Ishikawa (cell line): Measurements from ENCODE around the gene ANO8.

Experiments
- CEBPB ChIP-seq: IDR thresholded peaks from 2 replicates; pipeline ENCODE4 v1.6.1; 2012
- CREB1 ChIP-seq: IDR thresholded peaks from 2 replicates; pipeline ENCODE4 v1.6.1; 2012; ENCODE audit warnings: low read depth
- EGR1 ChIP-seq: IDR thresholded peaks from 2 replicates; pipeline ENCODE4 v1.6.1; 2012
- EP300 ChIP-seq: IDR thresholded peaks from 2 replicates; pipeline ENCODE4 v1.6.1; 2012; ENCODE audit warnings: borderline replicate concordance
- FOXM1 ChIP-seq: IDR thresholded peaks from 2 replicates; pipeline ENCODE4 v1.6.1; 2012; ENCODE audit warnings: low read depth, borderline replicate concordance
- MAX ChIP-seq: IDR thresholded peaks from 2 replicates; pipeline ENCODE4 v1.6.1; 2012
- NFIC ChIP-seq: IDR thresholded peaks from 2 replicates; pipeline ENCODE4 v1.6.1; 2012
- RAD21 ChIP-seq: IDR thresholded peaks from 2 replicates; pipeline ENCODE4 v1.6.1; 2012; ENCODE audit warnings: low read depth
- REST ChIP-seq: IDR thresholded peaks from 2 replicates; pipeline ENCODE4 v1.6.1; 2012; ENCODE audit warnings: low read depth, mild to moderate bottlenecking
- TAF1 ChIP-seq: IDR thresholded peaks from 2 replicates; pipeline ENCODE4 v1.6.1; 2012; ENCODE audit warnings: low read depth, mild to moderate bottlenecking
- TCF12 ChIP-seq: IDR thresholded peaks from 2 replicates; pipeline ENCODE4 v1.6.1; 2012; ENCODE audit warnings: low read depth
- TEAD4 ChIP-seq: IDR thresholded peaks from 2 replicates; pipeline ENCODE4 v1.6.1; 2012
- YY1 ChIP-seq: IDR thresholded peaks from 2 replicates; pipeline ENCODE4 v1.6.1; 2012; ENCODE audit warnings: low read depth
- ZBTB7A ChIP-seq: IDR thresholded peaks from 2 replicates; pipeline ENCODE4 v1.6.1; 2012; ENCODE audit warnings: low read depth
- TF ChIP-seq, protein P1 (sequence below): IDR thresholded peaks from 2 replicates; pipeline ENCODE4 v1.6.1; 2012

Gene ANO8

DNA sequence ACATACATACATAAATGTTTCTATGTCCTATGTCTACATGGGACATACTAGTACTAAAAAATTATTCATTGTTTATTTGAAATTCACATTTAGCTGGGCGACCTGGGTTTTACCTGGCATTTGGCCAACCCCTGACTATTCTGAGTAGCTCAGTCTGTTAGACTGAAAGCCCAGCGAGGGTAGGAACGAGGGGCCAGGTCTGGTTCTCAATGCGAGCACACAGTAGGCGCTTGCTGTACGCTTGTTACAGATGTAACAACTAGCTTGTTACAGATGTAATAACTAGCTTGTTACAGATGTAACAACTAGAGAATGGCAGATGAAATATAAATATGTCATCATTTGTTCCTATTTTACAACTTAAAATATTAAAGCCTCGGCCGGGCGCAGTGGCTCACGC is 920 bp upstream of the ANO8 start:
- no peak for TF ChIP-seq TCF12
- TF ChIP-seq NFIC = 0 out of 2 replicates have a peak, but pooled peaks have one; percentile 28

- TF ChIP-seq TEAD4 (no peak), ZBTB7A (0 out of 2 replicates have a peak, but pooled peaks have one; percentile 67)
Observed at GRCh38 chr19:17333611-17334413, 843 bp downstream of the ANO8 start.

DNA sequence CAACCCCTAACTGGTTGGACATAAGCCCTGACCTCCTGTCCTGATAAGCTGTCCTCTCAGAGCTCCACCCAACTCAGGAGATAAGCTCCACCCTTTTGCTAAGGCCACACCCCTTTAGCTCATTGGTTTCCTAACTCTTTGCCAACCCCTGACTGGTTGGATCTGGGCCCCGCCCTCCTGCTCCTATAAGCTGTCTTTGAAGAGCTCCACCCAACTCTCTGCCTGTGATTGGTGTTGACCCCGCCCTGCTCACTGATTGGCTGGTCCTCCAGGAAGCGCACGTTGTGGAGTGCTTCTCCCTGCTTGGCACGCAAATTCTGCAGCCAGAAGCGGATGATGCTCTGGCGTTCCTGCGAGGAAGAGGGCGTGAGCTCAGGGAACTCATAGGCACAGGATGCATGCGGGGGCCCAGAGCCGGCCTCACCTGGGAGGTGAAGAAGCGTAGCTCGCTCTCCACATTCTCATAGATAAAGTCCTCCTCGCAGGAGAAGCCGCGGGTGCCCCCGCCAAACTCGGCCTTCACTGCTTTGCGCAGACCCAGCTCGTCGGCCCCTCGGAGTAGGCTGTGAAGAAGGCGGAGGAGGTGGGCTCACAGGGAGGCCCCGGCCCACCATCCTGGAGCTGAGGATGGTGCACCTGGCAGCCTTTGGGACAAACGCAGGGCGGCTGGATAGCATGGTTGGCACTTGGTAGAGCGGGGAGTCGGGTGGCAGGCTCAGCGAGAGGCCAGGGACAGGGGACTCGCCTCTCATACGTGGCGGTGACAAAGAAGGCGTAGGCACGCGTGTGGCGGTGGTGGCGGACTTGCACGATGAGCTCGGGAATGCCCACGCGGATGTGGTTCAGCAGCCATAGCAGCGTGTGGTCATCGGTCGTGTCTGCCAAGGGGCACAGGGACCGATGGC is 1.7 kb downstream of the ANO8 start:
- TF ChIP-seq, protein P1, sequence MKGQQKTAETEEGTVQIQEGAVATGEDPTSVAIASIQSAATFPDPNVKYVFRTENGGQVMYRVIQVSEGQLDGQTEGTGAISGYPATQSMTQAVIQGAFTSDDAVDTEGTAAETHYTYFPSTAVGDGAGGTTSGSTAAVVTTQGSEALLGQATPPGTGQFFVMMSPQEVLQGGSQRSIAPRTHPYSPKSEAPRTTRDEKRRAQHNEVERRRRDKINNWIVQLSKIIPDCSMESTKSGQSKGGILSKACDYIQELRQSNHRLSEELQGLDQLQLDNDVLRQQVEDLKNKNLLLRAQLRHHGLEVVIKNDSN = no peak
- TF ChIP-seq NFIC (no peak), TEAD4 (no peak), RAD21 (no peak), CEBPB (no peak), REST (no peak), EP300 (no peak), ZBTB7A (no peak), EGR1 (no peak), MAX (no peak), TCF12 (no peak), TAF1 (no peak), CREB1 (no peak), FOXM1 (no peak)

DNA sequence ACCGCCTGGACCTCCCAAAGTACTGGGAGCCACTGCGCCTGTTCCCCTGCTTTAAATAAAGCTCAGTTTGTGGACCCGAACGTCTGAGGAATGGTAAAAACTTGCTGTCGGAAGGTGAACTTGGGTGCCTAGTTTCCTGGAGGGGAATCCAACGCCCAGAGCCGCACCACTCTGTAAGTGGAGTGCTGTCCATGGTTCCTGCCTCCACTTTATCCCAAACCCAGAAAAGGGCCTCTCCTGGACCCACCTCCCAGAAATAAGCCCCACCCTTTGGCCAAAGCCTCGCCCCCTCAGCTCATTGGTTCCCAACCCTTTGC is 2.3 kb downstream of the ANO8 start:
- TF ChIP-seq, protein P1 = no peak
- peak; percentile 82 for TF ChIP-seq REST
- TF ChIP-seq EP300 = no peak
- no peak for TF ChIP-seq YY1

- TF ChIP-seq TEAD4 = no peak
- TF ChIP-seq YY1 = no peak
- no peak for TF ChIP-seq FOXM1
- TF ChIP-seq TCF12 = no peak
- TF ChIP-seq REST = no peak
- TF ChIP-seq CREB1 = no peak
- TF ChIP-seq MAX = no peak
- no peak for TF ChIP-seq EP300
- no peak for TF ChIP-seq RAD21
Observed at GRCh38 chr19:17331045-17331558, 3.6 kb downstream of the ANO8 start.
